NT2/D1 (cell line): ENCODE results near the gene PACSIN2.

Experiments
- SUZ12 ChIP-seq: IDR thresholded peaks from 2 replicates; pipeline ENCODE4 v1.6.1; 2011; ENCODE audit not compliant: insufficient read length, insufficient read depth; ENCODE audit errors: extremely low read depth
- YY1 ChIP-seq: IDR thresholded peaks from 2 replicates; pipeline ENCODE4 v1.6.1; 2011; ENCODE audit not compliant: insufficient read length, insufficient read depth
- ZNF274 ChIP-seq: IDR thresholded peaks from 2 replicates; pipeline ENCODE4 v1.6.1; 2011; ENCODE audit warnings: mild to moderate bottlenecking, low read depth, low read length

GRCh38 chr22:42934338-42934737 is 80.6 kb downstream of the PACSIN2 start:
- TF ChIP-seq ZNF274 = no peak
- TF ChIP-seq SUZ12 = no peak
- TF ChIP-seq YY1 = no peak
